WERI-Rb-1 (cell line): Measurements from ENCODE around the gene MLYCD.

Experiments used
- DNase-seq: peaks from one replicate; pipeline ENCODE4 v3.0.0-alpha.2; 2020
- H3K27ac ChIP-seq: fragments of 250-450 bp; sonication (Bioruptor Pico); 2 replicates; pipeline ENCODE4 v1.5.1; 2020; ENCODE audit warnings: mild to moderate bottlenecking, moderate library complexity
- H3K27me3 ChIP-seq: fragments of 250-450 bp; sonication (Bioruptor Pico); 2 replicates; pipeline ENCODE4 v1.5.1; 2021; ENCODE audit warnings: mild to moderate bottlenecking, low read depth, moderate library complexity; ENCODE audit not compliant: insufficient read depth, severe bottlenecking
- H3K36me3 ChIP-seq: fragments of 250-450 bp; sonication (Bioruptor Pico); 2 replicates; pipeline ENCODE4 v1.5.1; 2020; ENCODE audit warnings: mild to moderate bottlenecking, moderate library complexity
- H3K4me3 ChIP-seq: 2 replicates; pipeline ENCODE4 v1.5.1; 2011; ENCODE audit warnings: low read depth, mild to moderate bottlenecking, control low read depth, low read length
- H3K9me3 ChIP-seq: fragments of 250-450 bp; sonication (Bioruptor Pico); 2 replicates; pipeline ENCODE4 v1.5.1; 2021; ENCODE audit warnings: mild to moderate bottlenecking, moderate library complexity; ENCODE audit not compliant: severe bottlenecking
- CTCF ChIP-seq: IDR thresholded peaks from 2 replicates; pipeline ENCODE4 v1.5.1; 2011; ENCODE audit warnings: low read depth, mild to moderate bottlenecking, control low read depth, inconsistent platforms, low read length

Gene MLYCD

GRCh38 chr16:83928341-83929055, 29.6 kb downstream of the MLYCD start:
- Histone ChIP-seq H3K9me3 (no peaks in the 10 kb centered on the region), H3K27me3 (no peaks in the 10 kb centered on the region), H3K27ac (no peak overlapping the region), H3K36me3 (no peaks in the 10 kb centered on the region), H3K4me3 (no peak overlapping the region)
- TF ChIP-seq CTCF, result no peak
- DNase-seq, result no peak

GRCh38 chr16:83929811-83930555, 31.1 kb downstream of the MLYCD start:
- no peak for TF ChIP-seq CTCF
- Histone ChIP-seq H3K27me3 (no peaks in the 10 kb centered on the region), H3K36me3 (no peaks in the 10 kb centered on the region), H3K27ac (no peak overlapping the region), H3K9me3 (no peaks in the 10 kb centered on the region), H3K4me3 (no peak overlapping the region)
- DNase-seq, result no peak

GRCh38 chr16:83930730-83931500, 32.0 kb downstream of the MLYCD start:
- H3K27ac ChIP-seq, result no peak overlapping the region
- H3K4me3 ChIP-seq, result no peak overlapping the region
- no peak for DNase-seq
- no peak for TF ChIP-seq CTCF
- no peaks in the 10 kb centered on the region for H3K27me3 ChIP-seq
- no peaks in the 10 kb centered on the region for H3K9me3 ChIP-seq
- no peaks in the 10 kb centered on the region for H3K36me3 ChIP-seq

GRCh38 chr16:83931556-83931955, 32.6 kb downstream of the MLYCD start:
- no peak for TF ChIP-seq CTCF
- Histone ChIP-seq H3K9me3 (no peaks in the 10 kb centered on the region), H3K27ac (no peak overlapping the region), H3K36me3 (no peaks in the 10 kb centered on the region), H3K4me3 (no peak overlapping the region), H3K27me3 (no peaks in the 10 kb centered on the region)
- DNase-seq, result no peak

GRCh38 chr16:83932304-83932703, 33.4 kb downstream of the MLYCD start:
- no peak overlapping the region for H3K4me3 ChIP-seq
- DNase-seq, result no peak
- H3K27ac ChIP-seq, result no peak overlapping the region
- TF ChIP-seq CTCF, result no peak
- no peaks in the 10 kb centered on the region for H3K36me3 ChIP-seq
- no peaks in the 10 kb centered on the region for H3K9me3 ChIP-seq
- no peaks in the 10 kb centered on the region for H3K27me3 ChIP-seq
